Inflammatory macrophage treated with lipopolysaccharide for 1 hour (primary cell): Measurements from ENCODE around the gene PPA1.
"Not testable (repeated sequence)": the region's sequence is repeated elsewhere in the genome, so short reads cannot be mapped to it uniquely, and the experiment has no call there.

Experiments
- DNase-seq, 2 donors: peaks; one replicate each; pipeline ENCODE4 v3.0.0-alpha.2; 2020 to 2022

PPA1 gene

DNA sequence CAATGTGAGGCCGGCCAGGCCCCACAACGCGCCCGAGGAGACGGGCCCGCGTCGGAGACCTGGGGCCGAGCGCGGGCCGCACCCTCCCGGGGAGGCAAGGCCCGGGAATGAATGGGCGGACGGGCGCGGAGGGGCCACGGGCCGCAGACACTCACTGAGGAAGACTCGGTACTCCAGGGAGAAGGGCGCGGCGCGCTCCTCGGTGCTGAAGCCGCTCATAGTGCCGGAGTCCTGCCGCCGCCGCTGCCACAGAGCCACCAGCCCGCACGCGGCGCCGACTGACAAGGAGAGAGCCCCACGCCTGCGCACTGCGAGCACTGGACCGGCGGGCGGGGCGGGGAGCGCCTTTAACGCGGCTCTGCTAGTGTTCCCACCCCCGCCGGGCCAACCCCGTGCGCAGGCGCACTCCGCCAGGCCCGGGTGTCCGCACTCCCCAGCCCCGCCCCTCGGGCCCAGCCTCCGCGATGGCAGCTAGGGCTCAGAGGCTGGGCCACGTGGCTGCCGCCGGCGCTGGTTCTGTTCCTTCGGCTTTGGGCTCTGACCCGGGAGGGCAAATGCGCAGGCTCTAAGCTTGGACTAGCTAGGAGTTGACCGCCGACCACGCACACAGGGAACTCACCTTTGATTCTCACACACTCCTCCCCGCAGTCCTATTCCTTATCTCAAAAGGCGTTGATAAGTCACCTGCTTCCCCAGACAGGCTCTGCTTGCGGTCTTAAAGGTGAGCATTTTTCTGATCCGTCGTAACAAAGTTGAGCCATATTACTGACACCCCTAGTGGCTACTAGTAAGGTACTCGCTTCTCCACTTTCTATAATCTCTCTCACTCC lies at the start of gene PPA1:
TSS of gene PPA1 (minus strand) at position 321 of the 830 bp plus-strand sequence. CDS start at position 219, 102 bp downstream.
- DNase-seq: peak; percentile 96 to 99

- no peak for DNase-seq
Measured at GRCh38 chr10:70281609-70282008, 48.4 kb upstream of the PPA1 start.

GRCh38 chr10:70280099-70280498 lies 46.9 kb upstream of the PPA1 start:
- DNase-seq: peak; percentile 57 to 66

- DNase-seq: no peak
Measured at GRCh38 chr10:70277396-70278030, 44.3 kb upstream of the PPA1 start.

DNA sequence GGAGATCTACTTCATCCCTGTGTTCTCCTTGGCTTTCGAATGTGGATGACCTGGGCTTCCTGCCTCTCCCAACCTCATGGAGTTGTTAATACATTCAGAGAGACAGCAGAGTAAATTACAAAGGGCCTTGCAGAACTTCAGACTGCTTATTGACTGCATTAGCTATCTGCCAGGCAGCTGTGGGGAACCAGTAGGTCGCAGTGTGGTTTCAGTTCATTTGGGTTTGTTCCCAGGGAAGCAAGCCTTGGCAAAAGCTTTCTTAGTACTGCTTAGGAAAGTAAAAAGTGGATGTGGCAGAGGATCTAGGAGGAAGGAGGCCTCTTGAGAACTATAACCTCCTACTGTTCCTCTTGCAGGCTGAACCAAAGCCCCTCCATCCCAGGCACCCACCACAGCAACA lies 41.4 kb upstream of the PPA1 start:
- DNase-seq: peak in 1 of 2 donors; percentile 37

DNA sequence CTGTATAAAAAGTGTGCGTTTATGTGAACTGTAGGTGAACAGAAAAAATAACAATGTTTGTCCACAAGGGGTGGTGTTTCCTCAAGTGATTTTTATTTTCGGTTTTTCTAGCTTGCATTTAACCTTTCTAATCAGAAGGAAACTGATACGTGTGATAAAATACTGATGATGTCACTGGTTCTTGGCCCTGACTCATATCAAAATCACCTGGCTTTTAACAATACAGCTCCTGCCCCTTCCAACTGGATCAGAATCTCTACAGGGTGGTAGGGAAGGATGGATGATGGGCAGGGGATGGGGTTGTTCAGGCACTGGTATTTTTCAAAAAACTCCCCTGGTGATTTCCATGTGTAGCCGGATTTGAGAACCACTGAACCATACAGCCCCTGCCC lies 39.7 kb upstream of the PPA1 start:
- peak in 1 of 2 donors; percentile 49 for DNase-seq

GRCh38 chr10:70271996-70272924 lies 39.0 kb upstream of the PPA1 start:
- no peak for DNase-seq

DNA sequence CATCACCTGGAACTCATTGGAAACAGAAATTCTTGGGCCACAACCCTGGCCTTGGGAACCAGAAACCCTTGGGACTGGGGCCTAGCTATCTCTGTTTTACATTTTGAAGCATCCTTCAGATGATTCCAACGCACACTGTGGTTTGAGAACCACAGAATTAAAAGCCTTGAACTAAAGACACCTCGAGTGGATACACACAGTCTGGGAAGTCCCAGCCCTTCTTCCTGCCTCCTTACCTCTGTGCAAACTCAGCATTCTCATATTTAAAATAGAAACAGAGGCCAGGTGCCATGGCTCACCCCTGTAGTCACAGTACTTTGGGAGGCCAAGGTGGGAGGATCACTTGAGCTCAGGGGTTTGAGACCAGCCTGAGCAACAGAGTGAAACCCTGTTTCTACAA lies 37.7 kb upstream of the PPA1 start:
- no peak for DNase-seq

DNA sequence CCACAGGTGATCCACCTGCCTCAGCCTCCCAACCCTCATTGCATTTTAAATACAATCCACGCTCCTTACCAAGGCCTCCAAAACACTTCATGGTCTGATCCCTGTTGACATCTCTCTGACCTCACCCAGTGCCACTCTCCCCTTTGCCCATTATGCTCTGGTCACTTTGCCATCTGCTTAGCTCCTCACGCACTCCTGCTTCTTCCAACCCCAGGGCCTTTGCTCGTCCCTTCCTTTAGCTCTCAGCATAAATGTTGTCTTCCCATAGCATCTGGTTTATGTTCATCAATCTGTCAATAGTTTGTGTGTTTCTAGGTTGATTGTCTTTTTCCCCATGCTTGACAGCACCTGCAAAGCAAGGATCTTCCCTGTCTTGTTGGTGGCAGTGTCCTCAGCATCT lies 36.5 kb upstream of the PPA1 start:
- DNase-seq: no peak

- no peak for DNase-seq
Measured at GRCh38 chr10:70268376-70268775, 35.1 kb upstream of the PPA1 start.

- peak; percentile 75 to 80 for DNase-seq
Measured at GRCh38 chr10:70267161-70267933, 34.1 kb upstream of the PPA1 start.

DNA sequence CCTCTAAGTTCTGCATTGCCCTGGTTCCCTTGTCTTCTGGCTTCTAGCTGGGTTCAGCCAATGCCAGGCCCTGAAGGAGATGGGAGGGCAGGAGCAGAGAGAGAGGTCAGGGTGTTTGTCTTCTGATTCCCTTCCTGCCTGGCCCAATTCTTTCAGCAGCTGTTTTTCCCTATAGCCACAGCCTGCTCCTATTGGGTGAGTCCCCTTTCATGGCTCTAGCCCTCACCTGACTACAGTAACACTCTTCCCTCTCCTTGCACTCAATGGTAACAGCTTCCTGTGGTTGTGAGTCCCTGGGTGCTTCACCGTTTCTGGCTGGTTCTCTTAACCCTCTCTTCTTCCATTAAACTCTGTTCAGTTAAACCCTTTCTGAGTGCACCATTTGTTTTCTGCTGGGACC lies 33.5 kb upstream of the PPA1 start:
- no peak for DNase-seq

DNA sequence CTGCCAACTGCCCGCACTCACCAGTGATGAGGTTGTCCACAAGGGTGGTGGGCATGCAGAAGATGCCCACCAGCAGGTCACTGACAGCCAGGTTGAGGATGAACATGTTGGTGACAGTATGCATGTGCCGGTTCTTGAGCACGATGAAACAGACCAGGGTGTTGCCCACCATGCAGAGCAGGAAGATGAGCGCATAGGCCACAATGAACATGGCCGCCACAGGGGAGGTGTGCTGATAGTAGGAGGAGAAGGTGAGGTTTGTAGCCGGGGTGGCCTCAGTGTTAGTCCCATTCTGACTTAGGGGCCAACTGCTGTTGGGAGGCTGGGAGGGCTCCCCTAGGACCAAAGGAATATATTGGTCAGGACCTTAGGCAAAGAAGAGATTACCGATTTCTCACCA lies 32.8 kb upstream of the PPA1 start:
- no peak for DNase-seq

DNA sequence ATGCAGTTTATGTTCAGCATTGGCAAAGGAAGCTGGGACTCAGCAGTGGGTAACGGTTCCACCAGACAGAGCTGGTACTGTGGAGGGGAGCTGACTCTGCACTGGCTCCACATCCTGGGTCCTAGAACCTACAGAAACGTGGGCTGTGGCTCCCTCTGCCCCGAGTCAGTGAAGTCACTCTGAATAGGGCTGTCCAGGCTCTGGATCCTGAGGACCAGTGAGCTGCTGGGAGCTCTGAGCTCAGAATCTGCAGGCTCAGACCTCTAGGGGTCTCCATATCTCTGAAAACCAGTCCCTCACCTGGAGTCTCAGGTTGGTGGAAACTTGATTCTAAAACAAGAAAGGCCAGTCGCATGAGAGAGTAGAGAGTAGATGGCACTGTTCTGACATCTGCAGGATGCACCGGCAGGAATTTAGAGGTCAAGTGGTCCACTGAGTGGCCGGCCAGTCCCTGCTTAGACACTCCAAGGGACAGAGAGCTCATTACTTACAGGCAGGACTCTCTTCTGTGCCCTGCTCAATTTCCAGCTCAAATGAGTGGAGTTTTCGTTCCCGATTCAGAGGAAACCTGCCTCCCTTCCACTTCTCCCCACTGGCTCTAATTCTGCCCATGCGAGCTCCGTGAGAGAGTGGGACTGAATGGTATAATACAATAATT lies 31.9 kb upstream of the PPA1 start:
- DNase-seq: no peak

GRCh38 chr10:70260734-70261133 lies 27.5 kb upstream of the PPA1 start:
- DNase-seq: no peak

DNA sequence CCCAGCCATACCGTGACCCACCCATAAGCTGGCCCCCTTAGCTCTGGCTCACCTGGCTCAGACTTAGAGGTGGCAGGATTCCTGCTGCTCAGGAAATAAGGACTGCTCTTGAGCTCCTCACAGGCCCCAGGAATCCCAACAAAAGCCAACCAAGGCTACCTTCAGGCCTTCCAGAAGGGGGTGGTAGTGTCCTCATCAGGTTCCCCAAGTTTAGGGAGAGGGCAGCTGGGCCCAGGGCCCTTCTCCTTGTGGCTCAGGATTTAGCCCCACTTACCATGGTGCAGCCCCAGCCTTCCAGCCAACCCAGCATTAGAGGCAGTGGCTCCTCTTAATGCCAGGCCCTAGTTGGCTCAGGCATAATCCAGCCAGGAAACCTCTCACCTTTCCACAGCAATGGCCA lies 27.0 kb upstream of the PPA1 start:
- no peak for DNase-seq

DNA sequence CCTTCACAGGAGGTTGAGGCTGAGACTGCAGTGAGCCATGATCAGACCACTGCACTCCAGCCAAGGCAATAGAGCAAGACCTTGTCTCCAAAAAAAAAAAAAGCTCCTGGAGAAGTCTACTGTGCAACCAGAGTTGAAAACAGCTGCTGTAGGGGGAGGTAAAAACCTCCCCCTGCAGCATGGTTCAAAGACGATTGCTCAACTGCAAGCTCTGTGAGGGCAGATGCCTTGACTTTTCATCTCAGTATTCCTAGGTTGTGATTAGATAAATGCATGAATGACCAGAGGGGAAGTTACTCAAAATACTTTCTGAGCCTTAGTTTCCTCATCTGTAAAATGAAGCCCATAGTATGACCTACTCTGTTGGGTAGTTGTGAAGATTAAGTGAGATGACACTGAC lies 25.0 kb upstream of the PPA1 start:
- DNase-seq: no peak

DNA sequence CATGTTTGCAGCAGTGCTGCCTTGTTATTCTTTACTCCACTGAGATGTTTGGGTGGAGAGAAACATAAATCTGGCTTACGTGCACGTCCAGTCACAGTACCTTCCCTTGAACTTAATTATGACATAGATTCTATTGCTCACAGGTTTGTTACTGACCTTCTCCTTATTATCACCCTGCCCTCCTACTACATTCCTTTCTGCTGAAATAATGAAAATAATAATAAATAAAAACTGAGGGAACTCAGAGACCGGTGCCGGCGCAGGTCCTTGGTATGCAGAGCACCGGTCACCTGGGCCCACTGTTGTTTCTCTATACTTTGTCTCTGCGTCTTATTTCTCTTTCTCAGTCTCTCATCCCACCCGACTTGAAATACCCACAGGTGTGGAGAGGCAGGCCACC lies 24.6 kb upstream of the PPA1 start:
- DNase-seq: not testable (repeated sequence)

- DNase-seq: no peak
Measured at GRCh38 chr10:70256463-70256862, 23.2 kb upstream of the PPA1 start.

GRCh38 chr10:70255329-70256299 lies 22.4 kb upstream of the PPA1 start:
- DNase-seq: peak in 1 of 2 donors; percentile 18
